T-helper 1 cell treated with Interleukin-12 subunit alpha and Interleukin-12 subunit beta and Interleukin-4 antibody, amounts not matched to agents 30 μg/mL and 1 μg/mL, for 36 hours (primary cell): Measurements from ENCODE around the gene APLP2.

Source experiments
- H3K27ac Mint-ChIP-seq: one replicate; pipeline ENCODE4 v1.8.0; 2021; ENCODE audit warnings: mild to moderate bottlenecking, mixed read lengths
- H3K27me3 Mint-ChIP-seq: one replicate; pipeline ENCODE4 v1.8.0; 2021; ENCODE audit warnings: low read depth, mixed read lengths
- H3K36me3 Mint-ChIP-seq: one replicate; pipeline ENCODE4 v1.8.0; 2021; ENCODE audit warnings: low read depth, mixed read lengths
- H3K4me1 Mint-ChIP-seq: one replicate; pipeline ENCODE4 v1.8.0; 2021; ENCODE audit warnings: low read depth, mixed read lengths
- H3K4me3 Mint-ChIP-seq: one replicate; pipeline ENCODE4 v1.8.0; 2021; ENCODE audit warnings: mild to moderate bottlenecking, moderate library complexity, mixed read lengths
- H3K9me3 Mint-ChIP-seq: one replicate; pipeline ENCODE4 v1.8.0; 2021; ENCODE audit warnings: mixed read lengths

Gene APLP2

DNA sequence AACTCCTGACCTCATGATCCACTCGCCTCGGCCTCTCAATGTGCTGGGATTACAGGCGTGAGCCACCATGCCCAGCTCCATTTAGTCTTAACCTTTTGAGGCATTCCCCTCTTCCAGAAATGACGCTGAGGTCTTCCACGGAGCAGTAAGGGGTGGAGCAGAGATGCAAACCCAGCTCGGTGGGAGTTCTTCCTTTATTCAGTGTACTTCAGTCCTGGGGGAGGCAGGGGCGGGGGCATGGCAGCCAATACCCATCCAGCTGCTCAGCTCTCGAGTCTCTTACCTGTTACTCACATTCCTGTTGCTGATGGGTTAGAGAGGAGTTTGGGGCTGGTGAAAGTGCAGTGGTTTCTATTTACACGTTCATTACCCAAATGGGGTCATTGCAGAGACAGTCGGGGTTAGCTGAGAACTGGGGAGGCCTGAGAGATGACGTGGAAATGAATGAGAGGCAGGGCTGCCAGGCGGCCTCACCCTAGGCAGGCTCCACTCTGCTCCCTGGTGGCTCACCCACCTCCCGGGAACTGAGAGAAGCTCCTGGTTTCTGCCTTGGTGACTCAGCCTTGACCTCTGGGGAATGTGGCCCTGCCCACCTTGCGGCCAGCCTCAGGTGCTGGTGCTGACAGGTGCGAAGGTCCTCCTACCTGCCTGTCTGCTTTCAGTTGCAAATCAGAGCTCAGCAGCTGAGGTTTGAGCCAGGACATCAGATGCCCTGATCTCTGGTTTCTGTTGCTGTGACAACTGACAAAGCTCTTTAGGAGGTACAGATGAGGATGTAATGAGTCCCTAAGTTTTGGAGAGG is 76.5 kb downstream of the APLP2 start:
- H3K27ac Mint-ChIP-seq = no peak overlapping the region
- H3K4me1 Mint-ChIP-seq = peaks cover 7% of the 10 kb centered on the region
- no peaks in the 10 kb centered on the region for H3K27me3 Mint-ChIP-seq
- H3K9me3 Mint-ChIP-seq = no peaks in the 10 kb centered on the region
- no peak overlapping the region for H3K4me3 Mint-ChIP-seq
- no peaks in the 10 kb centered on the region for H3K36me3 Mint-ChIP-seq

DNA sequence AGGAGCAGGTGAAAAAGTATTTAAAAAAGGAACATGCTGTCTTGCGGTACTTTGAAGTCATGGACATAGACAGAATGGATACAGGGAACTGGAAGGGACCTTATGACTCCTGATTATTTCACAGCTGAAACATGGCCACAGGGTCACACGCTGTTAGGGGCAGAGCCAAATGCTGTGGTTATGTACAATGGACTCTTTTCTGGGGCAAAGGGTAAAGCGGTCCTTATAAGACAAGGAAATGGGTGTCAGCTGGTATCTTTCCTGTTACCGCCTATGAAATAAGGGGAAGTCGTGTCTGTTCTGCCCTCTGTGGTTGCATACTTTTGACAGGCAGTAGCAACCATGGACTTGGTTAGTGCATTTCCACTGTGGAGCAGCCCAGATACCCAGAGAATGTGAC is 77.1 kb downstream of the APLP2 start:
- H3K27ac Mint-ChIP-seq = no peak overlapping the region
- no peak overlapping the region for H3K4me3 Mint-ChIP-seq
- H3K36me3 Mint-ChIP-seq = no peaks in the 10 kb centered on the region
- H3K27me3 Mint-ChIP-seq = no peaks in the 10 kb centered on the region
- peaks cover 7% of the 10 kb centered on the region for H3K4me1 Mint-ChIP-seq
- H3K9me3 Mint-ChIP-seq = no peaks in the 10 kb centered on the region

DNA sequence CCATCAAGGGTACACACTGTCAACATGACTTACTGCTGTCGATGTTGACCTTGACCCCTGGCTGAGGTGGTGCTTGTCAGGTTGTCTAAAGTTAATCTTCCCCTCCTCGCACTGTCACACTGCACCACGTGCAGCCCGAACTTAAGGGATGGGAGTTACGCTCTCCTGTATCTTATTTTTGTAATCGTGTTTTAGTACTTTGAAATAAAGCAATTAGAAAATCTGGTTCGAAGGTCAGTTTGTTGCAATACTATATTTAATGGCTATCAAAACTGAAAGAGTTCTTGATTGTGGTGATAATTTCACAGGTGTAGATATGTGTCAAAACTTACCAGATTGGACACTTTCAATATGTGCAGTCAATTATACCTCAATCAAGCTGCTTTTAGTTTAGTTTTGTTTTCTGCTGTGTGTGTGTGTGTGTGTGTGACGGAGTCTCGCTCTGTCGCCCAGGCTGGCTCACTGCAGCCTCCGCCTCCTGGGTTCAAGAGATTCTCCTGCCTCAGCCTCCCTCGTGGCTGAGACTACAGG is 79.2 kb downstream of the APLP2 start:
- Mint-ChIP-seq H3K36me3 (no peaks in the 10 kb centered on the region), H3K27me3 (no peaks in the 10 kb centered on the region), H3K9me3 (no peaks in the 10 kb centered on the region), H3K4me1 (peaks cover 7% of the 10 kb centered on the region), H3K27ac (no peak overlapping the region), H3K4me3 (no peak overlapping the region)

DNA sequence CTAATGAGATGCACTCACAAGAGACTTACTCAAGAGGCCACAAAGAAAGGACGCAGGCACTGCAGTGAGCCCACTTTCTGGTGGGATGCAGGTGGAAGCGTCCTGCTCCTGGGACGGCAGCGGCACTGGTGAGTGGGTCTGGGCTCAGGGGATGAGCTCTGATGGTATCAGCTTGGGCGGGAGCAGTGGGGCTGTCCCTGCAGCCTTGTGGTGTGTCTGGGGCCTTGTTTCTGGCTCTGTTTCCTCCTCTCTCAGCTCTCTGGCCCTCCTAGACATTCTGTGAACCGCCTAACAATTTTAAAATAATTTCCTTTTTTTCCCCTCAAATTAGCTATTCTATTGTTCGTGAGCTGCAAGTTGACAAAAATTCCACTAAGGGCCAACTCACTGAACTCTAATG is 81.1 kb downstream of the APLP2 start:
- no peaks in the 10 kb centered on the region for H3K9me3 Mint-ChIP-seq
- no peaks in the 10 kb centered on the region for H3K36me3 Mint-ChIP-seq
- H3K4me1 Mint-ChIP-seq = peaks cover 7% of the 10 kb centered on the region
- H3K27me3 Mint-ChIP-seq = no peaks in the 10 kb centered on the region
- no peak overlapping the region for H3K27ac Mint-ChIP-seq
- no peak overlapping the region for H3K4me3 Mint-ChIP-seq

DNA sequence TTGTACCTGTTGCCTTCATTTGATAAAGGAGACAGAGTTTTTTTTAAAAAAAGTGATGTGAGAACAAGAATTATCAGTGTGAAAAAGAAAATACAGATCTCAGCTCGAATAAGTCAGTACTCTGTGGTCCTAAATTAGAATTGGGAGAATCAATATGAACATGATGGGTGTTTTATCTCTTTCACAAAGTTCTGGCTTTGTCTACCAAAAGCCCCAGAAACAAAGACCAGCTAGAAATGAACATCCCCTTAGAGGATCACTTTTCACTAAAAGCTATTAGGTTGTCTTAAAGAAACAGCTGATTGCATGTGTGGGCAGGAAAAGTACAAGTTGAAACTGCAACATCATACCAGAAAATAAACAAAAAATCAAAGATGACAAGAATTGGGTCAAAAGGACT is 81.5 kb downstream of the APLP2 start:
- H3K9me3 Mint-ChIP-seq = no peaks in the 10 kb centered on the region
- no peaks in the 10 kb centered on the region for H3K36me3 Mint-ChIP-seq
- no peak overlapping the region for H3K4me3 Mint-ChIP-seq
- H3K4me1 Mint-ChIP-seq = peaks cover 7% of the 10 kb centered on the region
- H3K27ac Mint-ChIP-seq = no peak overlapping the region
- no peaks in the 10 kb centered on the region for H3K27me3 Mint-ChIP-seq

DNA sequence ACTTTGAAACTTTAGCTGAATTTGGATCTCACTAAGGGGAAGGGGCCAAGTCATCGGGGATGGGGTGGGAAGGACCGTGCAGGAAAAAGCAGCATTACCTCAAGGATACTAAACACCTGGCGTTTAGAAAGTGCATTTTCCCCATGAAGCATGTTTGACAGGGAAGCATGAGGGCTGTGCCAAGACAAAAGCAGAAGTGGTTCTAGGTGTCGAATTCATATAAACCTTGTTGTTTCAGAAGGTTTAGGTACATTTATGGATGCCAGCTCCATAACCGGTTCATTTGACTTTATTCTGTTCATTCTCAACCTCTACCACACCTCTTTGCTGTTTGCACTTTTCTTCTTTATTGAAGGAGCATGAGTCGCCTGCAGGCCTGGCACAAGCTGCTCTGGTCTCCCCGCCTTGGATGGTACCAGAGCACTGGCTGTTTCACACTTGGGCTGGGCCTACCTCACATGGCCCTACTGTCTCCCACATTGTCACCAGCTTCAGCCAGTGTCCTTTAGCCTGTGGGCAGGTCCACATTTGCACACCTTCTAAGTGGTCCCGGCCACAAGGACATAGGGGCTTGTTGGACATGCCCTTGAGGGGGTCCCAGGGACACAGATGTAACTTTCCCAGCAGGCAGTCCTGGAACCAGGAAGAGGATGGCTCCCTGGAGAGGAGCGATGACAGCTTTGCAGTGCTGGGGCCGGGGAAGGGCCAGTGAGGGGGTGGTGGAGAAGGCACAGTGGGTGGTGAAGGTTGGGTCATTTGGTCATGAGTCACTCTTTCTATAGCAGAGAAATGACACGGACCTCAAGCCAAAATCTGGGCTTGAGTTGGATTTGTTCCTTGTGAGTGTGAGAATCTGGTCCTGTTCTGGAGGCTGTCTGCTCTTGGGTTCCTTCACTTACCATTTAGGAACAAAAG is 86.7 kb downstream of the APLP2 start:
- Mint-ChIP-seq H3K4me1 (no peaks in the 10 kb centered on the region), H3K4me3 (no peak overlapping the region), H3K36me3 (no peaks in the 10 kb centered on the region), H3K9me3 (no peaks in the 10 kb centered on the region), H3K27me3 (peaks cover 38% of the 10 kb centered on the region), H3K27ac (no peak overlapping the region)

DNA sequence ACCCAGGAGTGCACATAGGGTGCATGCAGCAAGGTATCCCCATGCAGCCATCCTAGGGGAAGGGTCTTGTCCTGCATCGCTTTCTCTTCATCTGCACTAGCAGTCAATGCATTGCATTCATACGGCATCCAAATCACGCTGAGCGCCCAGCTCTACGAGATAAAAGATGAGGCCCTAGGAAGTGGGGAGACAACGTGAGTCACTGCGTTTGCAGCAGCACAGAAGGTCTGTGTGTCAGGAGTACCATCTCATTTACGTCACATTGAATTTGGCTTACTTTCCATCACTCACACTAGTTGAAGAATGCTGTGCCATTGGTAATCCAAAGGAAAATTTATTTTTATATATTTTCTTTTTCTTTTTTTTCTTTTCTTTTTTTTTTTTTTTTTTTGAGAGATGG is 87.4 kb downstream of the APLP2 start:
- Mint-ChIP-seq H3K4me1 (no peaks in the 10 kb centered on the region), H3K4me3 (no peak overlapping the region), H3K9me3 (no peaks in the 10 kb centered on the region), H3K27ac (no peak overlapping the region), H3K27me3 (peaks cover 45% of the 10 kb centered on the region), H3K36me3 (no peaks in the 10 kb centered on the region)

- Mint-ChIP-seq H3K27ac (no peak overlapping the region), H3K9me3 (no peaks in the 10 kb centered on the region), H3K27me3 (peaks cover 52% of the 10 kb centered on the region), H3K4me3 (no peak overlapping the region), H3K36me3 (no peaks in the 10 kb centered on the region), H3K4me1 (no peaks in the 10 kb centered on the region)
These were observed 88.1 kb downstream of the APLP2 start for GRCh38 chr11:130157840-130158239.

DNA sequence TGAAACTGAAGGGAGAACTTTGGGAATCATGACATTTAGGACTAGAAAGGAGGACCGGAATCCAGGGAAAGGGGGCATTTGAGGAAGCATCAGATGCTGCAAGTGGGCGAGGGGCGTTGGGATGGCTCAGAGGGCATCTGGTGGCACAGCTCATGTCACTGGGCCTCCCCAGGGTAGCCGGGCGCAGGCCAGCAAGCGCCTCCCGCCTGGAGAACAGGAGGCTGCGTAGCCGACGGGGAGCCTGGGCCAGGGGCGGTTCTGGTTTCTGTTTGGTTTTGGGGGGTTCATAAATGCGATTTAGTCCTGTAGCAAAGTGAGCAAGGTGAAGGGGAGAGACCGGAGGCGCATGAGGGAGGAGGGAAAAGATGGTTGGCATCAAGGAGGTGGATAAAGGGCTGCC is 89.4 kb downstream of the APLP2 start:
- Mint-ChIP-seq H3K4me3 (peak overlapping the region; percentile 30), H3K27me3 (peaks cover 65% of the 10 kb centered on the region), H3K4me1 (no peaks in the 10 kb centered on the region), H3K9me3 (no peaks in the 10 kb centered on the region), H3K27ac (no peak overlapping the region), H3K36me3 (no peaks in the 10 kb centered on the region)

GRCh38 chr11:130159657-130160497 is 90.2 kb downstream of the APLP2 start, which contains the start of gene ST14:
Gene ST14 (plus strand): TSS chr11:130159782. CDS start chr11:130159980, 198 bp downstream.
- Mint-ChIP-seq H3K9me3 (no peaks in the 10 kb centered on the region), H3K27me3 (peaks cover 65% of the 10 kb centered on the region), H3K4me3 (peak within 1 kb of the TSS; percentile 30), H3K4me1 (no peaks in the 10 kb centered on the region), H3K27ac (no peak within 1 kb of the TSS), H3K36me3 (no peaks in the 10 kb centered on the region)

GRCh38 chr11:130160498-130161155 is 90.9 kb downstream of the APLP2 start:
- H3K27me3 Mint-ChIP-seq = peaks cover 69% of the 10 kb centered on the region

GRCh38 chr11:130161441-130162145 is 91.9 kb downstream of the APLP2 start:
- Mint-ChIP-seq H3K9me3 (no peaks in the 10 kb centered on the region), H3K36me3 (no peaks in the 10 kb centered on the region), H3K4me3 (no peak overlapping the region), H3K27ac (no peak overlapping the region), H3K27me3 (peaks cover 75% of the 10 kb centered on the region), H3K4me1 (no peaks in the 10 kb centered on the region)

More at GRCh38 chr11:130160498-130161155, 90.9 kb downstream of the APLP2 start:
- Mint-ChIP-seq H3K27ac (no peak overlapping the region), H3K36me3 (no peaks in the 10 kb centered on the region), H3K4me1 (no peaks in the 10 kb centered on the region), H3K4me3 (no peak overlapping the region), H3K9me3 (no peaks in the 10 kb centered on the region)

DNA sequence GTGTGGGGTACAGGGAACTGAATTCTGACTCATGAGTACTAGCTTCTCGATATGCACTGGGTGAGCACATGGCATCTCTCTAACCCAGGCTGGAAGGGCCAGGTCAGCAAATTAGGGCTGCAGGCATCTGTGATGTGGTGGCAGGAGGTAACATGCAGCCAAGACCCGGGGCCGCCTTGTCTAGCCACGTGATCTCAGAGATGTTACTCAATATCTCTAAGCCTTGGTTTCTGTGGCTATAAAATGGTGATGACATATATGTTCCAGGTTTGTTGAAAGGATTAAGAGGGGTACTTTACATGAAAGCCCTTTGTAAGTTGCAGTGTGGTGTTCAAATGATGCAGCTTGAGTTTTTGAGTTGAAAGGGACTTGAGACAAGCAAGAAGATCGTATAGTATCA is 93.0 kb downstream of the APLP2 start:
- H3K36me3 Mint-ChIP-seq = no peaks in the 10 kb centered on the region
- H3K9me3 Mint-ChIP-seq = no peaks in the 10 kb centered on the region
- H3K27me3 Mint-ChIP-seq = peaks cover 72% of the 10 kb centered on the region
- H3K27ac Mint-ChIP-seq = no peak overlapping the region
- H3K4me1 Mint-ChIP-seq = no peaks in the 10 kb centered on the region
- H3K4me3 Mint-ChIP-seq = no peak overlapping the region
